NOMO-1 (cell line): ENCODE data around the gene POLR2J.
"Not testable (repeated sequence)": the region's sequence is repeated elsewhere in the genome, so short reads cannot be mapped to it uniquely, and the experiment has no call there.

ENCODE experiments used
- DNase-seq, 2 experiments: peaks; one replicate each; lab custom pipeline; 2025; ENCODE audit not compliant: unreplicated experiment in 2 of 2; lab: John Stamatoyannopoulos, UW

The POLR2J gene

GRCh38 chr7:102496861-102497260, 18.1 kb upstream of the POLR2J start:
- DNase-seq, result not testable (repeated sequence)

GRCh38 chr7:102494473-102495149, 15.9 kb upstream of the POLR2J start:
- not testable (repeated sequence) for DNase-seq

- not testable (repeated sequence) for DNase-seq
These were observed 15.3 kb upstream of the POLR2J start for GRCh38 chr7:102494026-102494425.

- DNase-seq, result not testable (repeated sequence)
These were observed 14.7 kb upstream of the POLR2J start for GRCh38 chr7:102493220-102493935.

- DNase-seq, result not testable (repeated sequence)
These were observed 11.9 kb upstream of the POLR2J start for GRCh38 chr7:102490529-102491075.

GRCh38 chr7:102484317-102484716, 5.6 kb upstream of the POLR2J start:
- DNase-seq, result not testable (repeated sequence)

- DNase-seq, result not testable (repeated sequence)
These were observed 3.2 kb upstream of the POLR2J start for GRCh38 chr7:102481962-102482361.

- not testable (repeated sequence) for DNase-seq
These were observed 1.4 kb upstream of the POLR2J start for GRCh38 chr7:102479982-102480637.

GRCh38 chr7:102479209-102479584, 475 bp upstream of the POLR2J start:
- not testable (repeated sequence) for DNase-seq

GRCh38 chr7:102474736-102475435, 3.8 kb downstream of the POLR2J start:
- DNase-seq, result not testable (repeated sequence)

GRCh38 chr7:102474116-102474515, 4.6 kb downstream of the POLR2J start:
- not testable (repeated sequence) for DNase-seq

GRCh38 chr7:102473271-102473991, 5.3 kb downstream of the POLR2J start:
- no peak for DNase-seq

GRCh38 chr7:102472126-102473041, 6.3 kb downstream of the POLR2J start:
- DNase-seq, result no peak

- DNase-seq, result no peak
These were observed 7.0 kb downstream of the POLR2J start for GRCh38 chr7:102471791-102472125.

GRCh38 chr7:102469972-102470825, 8.5 kb downstream of the POLR2J start:
- no peak for DNase-seq

GRCh38 chr7:102469351-102469971, 9.3 kb downstream of the POLR2J start:
- DNase-seq, result no peak

GRCh38 chr7:102468478-102469350, 10.0 kb downstream of the POLR2J start:
- DNase-seq, result no peak
